OCI-LY7 (cell line): ENCODE results near the gene NOP9. TPM values are rescaled to one million over a fixed set of nuclear protein-coding genes. Genes with fewer than 3 reads are reported as not detected.

Source experiments
- BruUV-seq: library from RNA; stranded (reverse); fragments of 400-500 nt; replicated peaks from 2 replicates; lab custom pipeline; 2021; lab: Mats Ljungman, UMichigan
- CTCF ChIA-PET: fragments of 300-600 bp; sonication (Branson Sonifier 250); formaldehyde crosslinking; loops from one replicate; lab custom pipeline; 2022; ENCODE audit warnings: antibody characterized with exemption; ENCODE audit not compliant: unreplicated experiment; lab: Charles Lee
- POLR2A ChIA-PET: fragments of 300-600 bp; sonication (Branson Sonifier 250); formaldehyde crosslinking; loops from one replicate; lab custom pipeline; 2022; ENCODE audit warnings: antibody characterized with exemption; lab: Charles Lee
- DNase-seq: peaks from one replicate; pipeline ENCODE4 v3.0.0-alpha.2; 2015; ENCODE audit warnings: low spot score
- H2AFZ ChIP-seq: fragments of 200-600 bp; sonication (generic), shearing (Covaris generic); 2 replicates; pipeline ENCODE4 v1.6.1; 2014; ENCODE audit warnings: mild to moderate bottlenecking, antibody characterized with exemption, low read length, moderate library complexity
- H3K27ac ChIP-seq: fragments of 200-600 bp; sonication (generic); 2 replicates; pipeline ENCODE4 v1.5.1; 2014; ENCODE audit warnings: mixed run types, low read depth, mild to moderate bottlenecking, moderate library complexity, low read length, inconsistent platforms; ENCODE audit not compliant: poor library complexity, severe bottlenecking
- H3K36me3 ChIP-seq: fragments of 200-600 bp; sonication (generic); 2 replicates; pipeline ENCODE4 v1.6.1; 2014; ENCODE audit warnings: mild to moderate bottlenecking, antibody characterized with exemption, low read length, moderate library complexity, mixed read lengths; ENCODE audit not compliant: insufficient read depth
- H3K4me1 ChIP-seq: fragments of 200-600 bp; sonication (generic); 2 replicates; pipeline ENCODE4 v1.5.1; 2014; ENCODE audit warnings: mild to moderate bottlenecking, low read length; ENCODE audit not compliant: insufficient read depth, poor library complexity, severe bottlenecking
- H3K4me2 ChIP-seq: fragments of 200-600 bp; sonication (generic); 2 replicates; pipeline ENCODE4 v1.6.1; 2014; ENCODE audit warnings: mild to moderate bottlenecking, low read length
- H3K4me3 ChIP-seq: fragments of 200-600 bp; sonication (generic); 2 replicates; pipeline ENCODE4 v1.5.1; 2014; ENCODE audit warnings: mild to moderate bottlenecking, low read depth, low read length; ENCODE audit not compliant: poor library complexity, severe bottlenecking
- H3K79me2 ChIP-seq: fragments of 200-600 bp; sonication (generic); 2 replicates; pipeline ENCODE4 v1.6.1; 2016; ENCODE audit warnings: low read depth, mild to moderate bottlenecking, low read length, moderate library complexity, mixed read lengths; ENCODE audit not compliant: insufficient read depth
- H3K9me2 ChIP-seq: fragments of 200-600 bp; sonication (generic); 2 replicates; pipeline ENCODE4 v1.6.1; 2016; ENCODE audit warnings: mild to moderate bottlenecking, low read length, mixed read lengths; ENCODE audit not compliant: insufficient read depth
- H3K9me3 ChIP-seq: fragments of 200-600 bp; sonication (generic); 2 replicates; pipeline ENCODE4 v1.6.1; 2014; ENCODE audit warnings: mild to moderate bottlenecking, mixed run types, low read length, mixed read lengths
- H4K20me1 ChIP-seq: fragments of 200-600 bp; sonication (generic); 2 replicates; pipeline ENCODE4 v1.6.1; 2014; ENCODE audit warnings: mild to moderate bottlenecking, antibody characterized with exemption, low read length, moderate library complexity, mixed read lengths; ENCODE audit not compliant: insufficient read depth
- CTCF ChIP-seq: fragments of 200-600 bp; sonication (generic); conservative IDR thresholded peaks from 2 replicates; pipeline ENCODE4 v1.5.1; 2014; ENCODE audit warnings: mild to moderate bottlenecking, antibody characterized with exemption, low read length, moderate library complexity, mixed read lengths
- EZH2phosphoT487 ChIP-seq: fragments of 200-600 bp; sonication (generic); IDR thresholded peaks from 2 replicates; pipeline ENCODE4 v1.6.1; 2018; ENCODE audit warnings: low read depth, borderline replicate concordance, mild to moderate bottlenecking, mixed run types, antibody characterized with exemption, low read length, moderate library complexity, mixed read lengths
- intact Hi-C: fragments of 100-400 bp; cut with micrococcal nuclease; formaldehyde crosslinking; loops from one replicate; pipeline ENCODE4 v1.10.0; 2022; ENCODE audit not compliant: unreplicated experiment
- total RNA-seq, 2 experiments: library from RNA; depleted of rRNA in 1 of 2; stranded (reverse); fragments of >200 nt in 1 of 2; shearing (Covaris generic) in 1 of 2; gene quantifications; 2 replicates each; pipeline ENCODE4 v1.2.3, GENCODE V29; 2014 to 2022

The NOP9 gene
- total RNA-seq, 2 experiments from 2014 or later = 33.2 to 52.6 TPM

- no peaks in the 10 kb centered on the region for H3K9me2 ChIP-seq
- no peak for TF ChIP-seq CTCF
- peaks cover 30% of the 10 kb centered on the region for H3K4me1 ChIP-seq
- H3K79me2 ChIP-seq = no peaks in the 10 kb centered on the region
- intact Hi-C loops = loop anchor here (10.0 kb wide), 1 partner anchor 340 kb away; no protein-coding TSS in a partner anchor
- peak within 1 kb of the TSS; percentile 69 for H3K4me2 ChIP-seq
- no peaks in the 10 kb centered on the region for H3K36me3 ChIP-seq
- H3K9me3 ChIP-seq = no peaks in the 10 kb centered on the region
- POLR2A ChIA-PET = no interaction called here
- peak within 1 kb of the TSS; percentile 51 for H3K4me3 ChIP-seq
- BruUV-seq = no TSS peak
- H3K27ac ChIP-seq = no peak within 1 kb of the TSS
- DNase-seq = no peak
- CTCF ChIA-PET = interaction anchor here (1.0 to 3.0 kb wide), 2 partner anchors 102 to 1034 kb away, joined by 3 to 16 read pairs; no protein-coding TSS in a partner anchor
- peak within 1 kb of the TSS; percentile 31; the same call in 1 of the 2 replicates for H2AFZ ChIP-seq
- no peaks in the 10 kb centered on the region for H4K20me1 ChIP-seq
Observed at GRCh38 chr14:24334431-24335291, 35.0 kb downstream of the NOP9 start, which contains the start of gene ADCY4. Gene ADCY4 (minus strand): TSS chr14:24335071. CDS start chr14:24334652, 419 bp downstream.

GRCh38 chr14:24335461-24336171, 36.0 kb downstream of the NOP9 start:
- CTCF ChIA-PET = interaction anchor here (1.2 kb wide), 1 partner anchor 96 kb away, joined by 6 read pairs; no protein-coding TSS in a partner anchor
- Histone ChIP-seq H3K4me1 (peaks cover 37% of the 10 kb centered on the region), H3K79me2 (no peaks in the 10 kb centered on the region), H3K4me3 (no peak overlapping the region), H3K4me2 (no peak overlapping the region), H3K9me3 (no peaks in the 10 kb centered on the region), H3K27ac (no peak overlapping the region), H4K20me1 (no peaks in the 10 kb centered on the region), H3K9me2 (no peaks in the 10 kb centered on the region), H3K36me3 (no peaks in the 10 kb centered on the region), H2AFZ (no peak overlapping the region)
- no TSS peak for BruUV-seq
- intact Hi-C loops = loop anchor here (10.0 kb wide), 1 partner anchor 339 kb away; no protein-coding TSS in a partner anchor
- POLR2A ChIA-PET = interaction anchor here (0.6 to 0.9 kb wide), 2 partner anchors 17 to 1772 kb away, joined by 3 read pairs; no protein-coding TSS in a partner anchor
- DNase-seq = no peak
- TF ChIP-seq EZH2phosphoT487 (no peak), CTCF (no peak)
